OCI-M1 (cell line): ENCODE measurements around the gene NLRP6.
"Not testable (repeated sequence)": the region's sequence is repeated elsewhere in the genome, so short reads cannot be mapped to it uniquely, and the experiment has no call there.

Experiments
- DNase-seq: peaks from one replicate; lab custom pipeline; 2025; lab: John Stamatoyannopoulos, UW

The NLRP6 gene

DNA sequence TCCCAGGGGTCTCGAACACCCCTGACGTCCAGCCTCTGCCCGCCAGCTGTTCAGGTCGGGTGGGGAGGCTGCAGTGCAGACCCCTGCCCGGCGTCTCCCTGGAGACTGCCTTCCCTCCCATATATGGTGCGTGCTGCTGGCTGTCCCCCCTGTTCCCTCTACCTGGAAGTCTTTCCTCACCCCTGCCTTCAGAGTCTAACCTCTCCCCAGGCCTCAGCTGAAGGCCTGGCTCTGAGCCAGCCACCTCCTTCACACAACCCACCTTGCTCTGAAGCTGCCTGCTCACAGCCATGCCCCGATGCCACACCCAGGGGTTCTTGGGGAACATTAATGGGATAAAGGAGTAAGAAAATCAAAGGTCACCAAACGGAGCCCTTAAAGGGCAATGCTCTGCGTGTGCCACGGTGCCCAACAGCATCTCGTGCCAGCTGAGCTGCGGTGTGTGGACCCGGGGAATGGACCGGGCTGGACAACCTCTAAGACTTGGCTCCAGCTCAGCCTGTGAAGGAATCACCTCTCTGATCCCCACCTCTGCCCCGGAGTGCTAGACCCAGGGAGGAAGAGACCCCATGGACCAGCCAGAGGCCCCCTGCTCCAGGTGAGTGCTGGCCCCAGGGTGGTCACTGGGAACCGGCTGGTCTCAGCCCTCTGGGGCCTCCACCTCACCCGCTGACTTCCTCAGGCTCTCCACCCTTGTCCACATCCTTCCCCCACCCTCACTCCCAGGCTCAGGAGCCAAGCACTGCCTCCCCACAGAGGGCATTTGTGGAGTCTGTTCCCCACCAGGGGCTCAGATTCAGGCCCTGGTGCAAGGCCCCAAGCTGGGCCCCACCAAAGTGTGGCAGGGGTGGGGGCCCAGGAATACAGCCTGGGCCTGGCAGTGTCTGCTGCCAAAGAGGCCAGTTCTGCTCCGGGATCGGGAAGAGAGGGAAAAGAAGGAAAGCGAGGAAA is at the start of gene NLRP6:
Gene NLRP6, plus strand, starts transcription at position 407 of the 951 bp plus-strand sequence. Its CDS starts 163 bp downstream, at position 570.
- DNase-seq, result no peak

DNA sequence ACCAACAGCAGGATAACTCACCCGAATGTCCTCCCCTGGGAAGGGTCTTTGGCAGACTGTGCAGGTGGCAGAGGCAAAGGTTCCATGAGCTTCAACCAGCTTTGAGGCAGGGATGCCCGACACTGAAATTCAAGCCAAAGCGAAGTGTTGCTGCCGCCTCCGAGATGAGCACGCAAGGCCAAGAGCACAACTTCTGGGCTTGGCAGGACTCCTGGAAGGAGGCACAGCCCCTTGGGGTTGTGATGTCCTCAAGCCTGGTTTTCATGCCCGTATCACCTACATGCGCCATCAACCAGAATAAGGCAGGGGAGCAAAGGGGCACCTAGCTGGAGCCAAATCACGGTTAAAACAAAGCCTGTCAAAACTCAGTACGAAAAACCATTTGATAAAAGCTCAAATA is 47.8 kb upstream of the NLRP6 start:
- DNase-seq, result no peak

DNA sequence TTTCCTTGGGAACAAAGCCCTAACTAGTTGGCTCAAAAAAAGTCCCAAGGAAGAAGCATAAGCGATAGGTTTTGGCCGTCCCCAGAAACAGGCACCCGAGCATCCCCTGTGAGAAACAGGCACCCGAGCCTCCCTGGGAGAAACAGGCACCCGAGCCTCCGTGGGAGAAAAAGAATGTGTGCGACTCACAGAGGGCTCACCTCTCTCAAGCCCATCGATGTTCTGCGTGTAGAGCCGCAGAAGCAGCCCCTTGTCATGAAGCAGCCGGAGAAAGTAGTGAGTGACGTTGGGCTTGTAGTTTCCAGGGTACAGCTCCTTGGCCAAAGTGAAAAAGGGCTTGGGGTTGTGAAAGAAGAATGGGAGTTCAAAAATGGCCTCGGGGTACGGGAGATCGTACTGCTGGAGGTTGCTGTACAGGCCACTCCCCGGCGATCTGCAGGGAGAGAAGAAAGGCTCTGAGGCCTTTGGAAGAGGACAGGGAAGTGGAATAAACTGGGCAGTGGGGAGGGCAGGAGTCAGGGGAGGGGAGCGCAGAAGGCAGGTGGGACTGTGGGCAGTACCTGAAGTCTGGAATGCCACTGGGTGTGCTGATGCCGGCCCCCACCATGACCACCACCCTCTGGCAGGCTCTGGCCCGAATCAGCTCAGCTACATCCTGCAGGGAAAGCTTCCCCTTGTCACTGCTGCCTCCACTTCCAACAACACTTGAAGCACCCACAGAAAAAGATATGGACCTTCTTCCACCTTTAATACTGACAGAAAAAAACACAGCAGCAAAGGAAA is 45.2 kb upstream of the NLRP6 start:
- no peak for DNase-seq

DNA sequence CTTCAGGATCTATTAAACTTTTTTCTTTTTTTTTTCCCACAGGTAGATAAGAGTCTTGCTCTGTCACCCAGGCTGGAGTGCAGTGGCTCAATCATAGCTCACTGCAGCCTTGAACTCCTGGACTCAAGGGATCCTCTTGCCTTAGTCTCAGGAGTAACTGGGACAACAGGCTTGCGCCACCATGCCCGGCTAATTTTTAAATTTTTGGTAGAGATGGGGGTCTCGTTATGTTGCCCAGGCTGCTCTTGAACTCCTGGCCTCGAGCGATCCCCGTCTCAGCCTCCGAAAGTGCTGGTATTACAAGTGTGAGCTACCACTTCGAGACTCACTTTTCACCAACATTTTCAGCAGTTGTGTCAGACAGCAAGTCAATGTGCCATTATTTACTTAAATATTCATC is 43.0 kb upstream of the NLRP6 start:
- DNase-seq, result no peak

DNA sequence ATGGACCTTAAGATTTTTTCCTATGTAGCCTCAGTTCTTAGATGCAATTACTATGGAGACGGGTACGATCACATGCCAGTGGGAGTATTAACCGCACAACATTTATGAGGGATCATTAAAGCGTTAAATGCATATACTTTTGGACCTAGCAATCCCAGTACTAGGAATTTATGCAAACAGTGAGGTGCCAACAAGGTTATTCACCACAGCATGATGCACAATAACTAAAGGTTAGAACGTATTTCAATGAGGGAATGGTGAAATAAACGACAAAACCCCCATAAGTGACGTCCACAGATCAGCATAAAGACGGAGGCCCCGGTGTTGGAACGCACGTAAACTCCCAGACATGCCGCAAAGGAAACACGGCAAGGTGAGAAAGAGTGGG is 42.6 kb upstream of the NLRP6 start:
- DNase-seq, result no peak

DNA sequence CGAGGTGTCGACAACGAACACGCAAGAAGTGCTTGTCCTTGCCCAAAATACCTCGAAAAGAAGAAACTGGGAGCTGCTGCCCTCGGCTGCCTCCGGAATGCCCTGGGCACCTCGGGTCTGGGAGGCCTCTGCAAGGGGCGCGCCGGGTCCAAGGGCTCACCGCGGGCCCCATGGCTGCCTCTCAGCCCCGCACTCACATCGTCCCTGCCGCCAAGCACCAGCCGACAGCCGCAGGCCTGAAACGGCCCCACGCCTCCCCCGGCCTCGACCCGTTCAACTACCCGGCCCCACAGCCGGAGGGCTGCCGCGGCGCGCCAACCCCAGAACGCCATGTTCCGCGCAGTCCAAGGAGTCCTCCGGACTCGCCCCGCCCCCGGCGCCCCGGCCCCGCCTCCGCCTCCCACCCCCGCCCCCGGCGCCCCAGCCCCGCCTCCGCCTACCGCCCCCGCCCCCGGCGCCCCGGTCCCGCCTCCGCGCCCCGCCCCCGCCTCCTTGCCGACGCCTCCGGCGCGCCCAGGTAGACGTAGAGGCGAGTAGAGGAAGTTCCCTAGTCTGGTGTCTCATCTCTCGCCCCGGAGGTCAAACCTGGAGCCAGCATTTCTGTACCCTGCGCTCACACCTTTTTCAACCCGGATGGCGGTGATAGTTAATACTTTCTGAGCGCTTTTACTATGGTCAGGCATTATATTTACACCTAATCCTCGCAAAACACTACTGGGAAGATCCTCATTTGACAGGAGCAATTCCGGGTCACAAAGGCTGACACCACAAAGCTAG is 42.0 kb upstream of the NLRP6 start, which contains the start of gene SIRT3:
Gene SIRT3, minus strand, starts transcription at position 346 of the 777 bp plus-strand sequence. Its CDS starts 14 bp downstream, at position 332.
- DNase-seq, result peak; percentile 93

DNA sequence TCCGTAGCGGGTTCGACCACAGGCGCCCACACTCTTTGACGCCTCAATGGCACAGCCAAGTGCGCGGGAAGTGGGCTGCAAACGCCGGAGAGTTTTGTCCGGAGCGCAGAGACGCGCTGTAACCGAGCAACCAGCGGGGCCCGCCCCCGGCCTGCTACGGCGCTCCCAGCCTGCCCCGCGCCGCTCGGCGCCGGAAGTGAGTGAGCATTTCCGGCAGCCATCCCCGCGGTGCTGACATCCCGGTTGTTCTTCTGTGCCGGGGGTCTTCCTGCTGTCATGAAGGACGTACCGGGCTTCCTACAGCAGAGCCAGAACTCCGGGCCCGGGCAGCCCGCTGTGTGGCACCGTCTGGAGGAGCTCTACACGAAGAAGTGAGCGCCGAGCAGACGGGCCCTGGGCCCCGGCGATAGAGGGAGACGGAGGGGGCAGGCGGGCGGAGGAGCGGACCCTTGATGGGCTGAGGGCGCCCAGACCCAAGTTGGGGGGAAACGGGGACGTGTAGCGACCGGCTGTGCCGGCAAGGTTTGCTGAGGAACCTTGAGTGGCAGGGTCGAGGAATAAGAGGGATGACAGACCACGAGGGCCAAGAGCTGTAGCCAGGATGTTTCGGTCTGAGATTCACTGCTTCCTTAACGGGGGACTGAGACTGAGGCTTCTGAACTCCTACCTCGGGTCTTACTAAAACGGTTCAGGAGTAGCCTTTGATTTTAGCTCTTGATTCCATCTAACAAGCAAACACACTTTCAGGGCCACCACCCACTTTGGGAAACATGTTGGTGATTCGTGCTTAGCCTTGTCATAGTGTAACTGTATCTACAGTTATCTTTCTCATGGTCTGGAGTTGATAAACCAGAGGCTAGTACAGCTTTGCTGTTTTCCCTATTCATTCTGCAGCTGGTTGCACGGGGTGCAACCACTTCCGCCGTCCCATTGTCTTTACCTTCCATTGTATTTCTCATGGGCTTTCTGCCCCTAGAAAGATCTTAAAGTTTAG is 41.1 kb upstream of the NLRP6 start, which contains the start of gene PSMD13:
Gene PSMD13, plus strand, starts transcription at position 203 of the 994 bp plus-strand sequence. Its CDS starts 74 bp downstream, at position 277.
- DNase-seq, result peak; percentile 93

DNA sequence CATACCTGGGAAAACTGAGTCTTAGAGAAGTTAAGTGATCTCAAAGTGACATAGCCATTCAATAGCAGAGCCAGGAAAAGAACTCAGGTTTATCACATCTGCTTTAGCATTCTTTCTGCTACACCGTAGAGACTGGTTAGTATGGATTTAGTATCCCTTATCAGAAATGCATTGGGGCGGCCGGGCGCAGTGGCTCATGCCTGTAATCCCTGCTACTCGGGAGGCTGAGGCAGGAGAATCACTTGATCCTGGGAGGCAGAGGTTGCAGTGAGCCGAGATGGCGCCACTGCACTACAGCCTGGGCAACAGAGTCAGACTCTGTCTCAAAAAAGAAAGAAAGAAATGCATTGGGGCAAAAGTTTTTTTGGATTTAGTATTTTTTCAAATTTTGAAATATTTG is 39.9 kb upstream of the NLRP6 start:
- not testable (repeated sequence) for DNase-seq

DNA sequence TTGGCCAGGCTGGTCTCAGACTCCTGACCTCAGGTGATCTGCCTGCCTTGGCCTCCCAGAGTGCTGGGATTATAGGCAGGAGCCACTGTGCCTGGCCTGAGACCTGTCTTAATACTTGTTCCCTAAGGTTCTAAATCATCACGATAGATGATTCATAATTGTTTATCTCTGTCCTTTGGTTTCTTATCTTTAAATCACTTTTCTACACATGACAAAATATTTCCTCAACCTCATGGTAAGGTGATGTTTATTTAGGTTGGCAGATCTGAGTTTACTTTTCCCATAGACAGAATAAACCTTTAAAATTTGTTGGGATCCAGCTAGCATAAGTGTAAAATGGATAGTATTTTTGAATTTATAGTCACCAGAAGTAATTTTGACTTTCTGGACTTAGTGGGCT is 37.9 kb upstream of the NLRP6 start:
- DNase-seq, result no peak

DNA sequence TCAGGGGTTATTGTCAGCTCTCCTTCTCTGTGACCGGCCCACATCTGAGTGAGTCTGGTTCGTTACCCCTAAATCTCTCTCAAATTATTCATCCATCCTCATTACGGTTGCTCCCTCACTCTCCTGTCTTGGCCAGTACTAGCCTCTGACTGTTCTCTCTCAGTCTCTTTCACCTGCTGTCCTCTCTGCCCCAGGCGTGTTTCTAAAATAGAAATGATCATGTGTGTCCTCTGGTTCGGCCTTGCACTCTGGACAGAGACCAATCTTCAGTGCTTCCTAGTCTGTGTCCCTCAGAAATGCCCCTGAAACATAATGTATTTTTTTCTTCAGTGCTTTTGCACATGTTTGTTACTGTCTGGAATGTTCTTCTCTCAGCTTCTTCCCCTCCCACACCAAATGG is 36.6 kb upstream of the NLRP6 start:
- no peak for DNase-seq

DNA sequence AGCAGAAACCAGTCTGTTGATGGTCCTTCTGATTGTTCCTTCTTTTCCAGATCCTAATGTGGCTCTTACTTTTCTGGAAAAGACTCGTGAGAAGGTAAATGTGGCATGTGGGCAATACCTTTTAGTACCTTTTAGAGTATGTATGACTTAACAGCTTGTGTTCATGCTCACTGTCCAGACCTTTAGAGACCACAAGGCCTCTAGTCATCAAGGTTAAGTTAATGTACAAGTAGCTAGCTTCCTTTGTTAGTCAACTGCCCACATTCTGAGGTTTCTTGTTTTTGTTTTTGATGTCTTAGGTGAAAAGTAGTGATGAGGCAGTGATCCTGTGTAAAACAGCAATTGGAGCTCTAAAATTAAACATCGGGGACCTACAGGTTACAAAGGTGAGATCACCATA is 33.8 kb upstream of the NLRP6 start:
- DNase-seq, result no peak

DNA sequence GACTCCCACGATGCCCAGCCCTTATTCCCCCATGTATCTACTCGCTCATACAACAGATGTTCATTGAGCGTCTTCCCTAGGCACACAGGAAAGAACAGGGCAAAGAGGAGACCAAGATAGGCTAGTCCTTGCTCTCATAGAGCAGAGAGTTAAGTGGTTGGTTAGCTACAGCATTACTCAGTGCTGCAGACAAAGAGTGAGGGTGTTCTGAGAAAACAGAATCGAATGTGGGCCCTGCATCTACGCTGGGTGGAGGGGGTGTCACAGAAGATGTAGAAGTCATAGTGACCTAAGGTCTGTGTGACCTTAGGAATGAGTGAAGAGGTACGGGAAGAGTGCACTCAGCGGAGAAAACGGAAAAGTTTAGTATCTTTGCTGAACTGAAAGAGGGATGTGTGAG is 29.1 kb upstream of the NLRP6 start:
- DNase-seq, result no peak

DNA sequence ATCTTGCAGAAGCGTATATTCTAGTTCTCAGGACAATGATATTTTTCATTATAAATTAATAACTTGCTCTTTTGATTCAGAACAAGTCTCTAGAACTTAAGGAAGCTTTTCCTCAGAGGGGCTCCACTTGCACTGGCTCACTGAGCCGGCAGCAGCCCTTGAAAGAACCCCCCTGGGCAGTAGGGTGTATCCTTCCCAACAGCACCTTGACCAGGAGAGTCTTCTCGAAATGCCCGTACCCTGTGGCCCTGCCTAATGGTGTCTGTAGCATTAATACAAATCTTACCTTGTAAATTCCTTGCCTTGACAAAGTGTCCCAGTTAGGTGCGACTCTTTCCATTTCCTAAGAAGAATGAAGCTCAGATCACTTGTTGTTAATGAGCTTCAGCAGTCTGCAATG is 27.9 kb upstream of the NLRP6 start:
- DNase-seq, result no peak

DNA sequence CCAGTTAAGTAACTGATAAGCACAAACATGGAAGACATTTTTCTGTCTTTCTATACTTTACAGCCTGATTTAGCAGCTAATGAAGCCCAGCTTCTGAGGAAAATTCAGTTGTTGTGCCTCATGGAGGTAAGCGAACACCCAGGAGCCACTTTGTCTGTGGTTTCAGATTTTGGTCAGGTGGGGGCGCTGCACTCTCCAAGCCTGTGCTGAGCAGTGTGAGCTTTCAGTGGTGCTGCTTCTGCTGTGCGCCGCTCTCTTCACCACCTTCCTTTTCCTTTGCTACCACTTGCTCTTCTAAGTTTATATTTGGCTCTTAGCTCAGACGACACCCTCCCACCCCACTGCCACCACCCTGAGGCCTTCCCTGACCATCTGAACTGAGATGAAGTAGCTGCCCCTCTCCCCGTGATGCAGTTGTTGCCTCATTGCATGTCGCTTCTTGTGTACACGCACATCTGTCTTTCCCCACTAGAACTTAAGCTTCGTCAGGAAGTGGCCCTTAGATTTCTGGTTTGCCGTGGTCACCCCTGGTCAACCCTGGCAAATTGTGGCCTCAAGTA is 27.4 kb upstream of the NLRP6 start:
- DNase-seq, result peak; percentile 72

DNA sequence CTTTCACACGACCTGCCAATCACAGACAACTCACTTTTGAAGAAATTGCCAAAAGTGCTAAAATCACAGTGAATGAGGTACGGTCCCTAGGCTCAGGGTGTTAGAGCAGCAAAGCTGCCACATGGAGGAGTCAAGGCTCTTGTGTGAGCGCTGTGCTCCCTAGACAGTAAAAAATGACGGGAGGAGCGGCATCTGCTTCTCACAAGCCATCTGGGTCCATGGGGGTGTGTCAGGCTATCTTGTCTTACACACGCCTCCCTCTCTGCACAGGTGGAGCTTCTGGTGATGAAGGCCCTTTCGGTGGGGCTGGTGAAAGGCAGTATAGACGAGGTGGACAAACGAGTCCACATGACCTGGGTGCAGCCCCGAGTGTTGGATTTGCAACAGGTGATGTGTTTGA is 26.7 kb upstream of the NLRP6 start:
- DNase-seq, result no peak

DNA sequence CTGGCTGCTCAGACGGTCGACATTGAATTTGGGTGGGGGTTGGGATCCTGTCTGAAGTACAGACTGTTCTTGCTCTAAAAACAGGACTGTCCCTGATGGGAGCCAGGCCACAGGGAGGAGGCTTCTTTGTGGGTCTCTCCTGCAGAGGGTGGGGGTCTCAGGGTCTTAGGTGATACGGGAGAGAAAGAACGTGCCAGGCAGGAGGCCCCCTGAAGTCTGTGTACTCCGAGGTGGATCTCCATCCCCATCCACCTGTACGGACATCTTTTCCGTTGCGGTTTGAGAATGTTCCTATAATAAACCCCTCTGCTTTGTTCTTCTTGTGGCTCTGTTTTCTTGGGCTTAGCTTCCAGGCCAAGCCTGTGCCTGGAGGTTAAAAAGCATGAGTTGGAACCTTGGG is 25.5 kb upstream of the NLRP6 start:
- no peak for DNase-seq

DNA sequence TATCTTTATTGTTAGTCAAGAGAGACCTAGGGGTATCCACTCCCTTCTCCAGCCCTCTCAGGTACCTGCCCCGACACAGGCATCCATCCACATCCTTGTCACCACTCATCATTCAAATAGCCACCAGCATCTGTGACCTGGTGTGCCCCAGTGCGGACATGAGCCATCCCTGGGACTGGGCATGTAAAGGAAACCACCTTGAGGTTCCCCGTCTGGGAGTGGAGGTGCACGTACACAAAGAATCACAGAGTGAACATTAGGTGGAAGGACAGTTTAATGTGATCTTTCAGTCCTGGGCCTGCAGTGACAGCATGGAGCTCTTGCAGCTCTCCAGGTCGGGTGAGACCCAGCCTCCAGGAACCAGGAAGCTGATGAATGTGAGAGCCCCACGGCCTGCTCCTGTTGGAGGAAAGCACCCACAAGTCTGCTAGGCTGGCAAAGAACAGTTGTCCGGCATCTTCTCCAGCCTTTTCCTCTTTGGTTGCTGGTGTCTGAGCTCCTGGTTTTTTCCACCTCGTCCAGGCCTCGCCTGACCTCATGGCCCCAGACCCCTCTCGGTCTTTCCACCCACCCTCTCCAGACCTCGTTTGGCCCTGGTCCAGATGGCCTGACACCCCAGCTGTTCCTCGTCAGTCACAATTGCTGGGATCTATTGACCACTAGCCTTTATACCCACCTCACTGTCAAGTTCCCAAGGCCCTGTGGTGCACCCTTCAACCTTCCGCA is 24.9 kb upstream of the NLRP6 start:
- DNase-seq, result no peak

DNA sequence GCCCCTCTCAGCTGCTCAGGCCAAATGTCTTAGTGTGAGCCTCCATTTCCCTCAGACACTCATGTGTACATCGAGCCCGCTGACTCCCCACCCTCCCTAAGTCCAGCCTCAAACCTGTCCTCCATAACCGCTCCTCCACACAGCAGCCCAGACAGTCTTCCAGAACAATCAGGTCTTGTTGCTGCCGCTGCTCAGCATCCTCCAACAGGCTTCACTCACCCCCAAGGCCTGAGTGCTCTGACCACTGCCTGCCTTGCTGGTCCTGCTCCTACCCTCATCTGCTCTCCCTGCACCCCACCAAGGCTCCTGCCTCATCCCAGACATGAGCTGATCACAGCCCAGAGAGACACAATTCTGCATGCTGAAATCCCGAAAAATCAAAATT is 24.3 kb upstream of the NLRP6 start:
- DNase-seq, result no peak

DNA sequence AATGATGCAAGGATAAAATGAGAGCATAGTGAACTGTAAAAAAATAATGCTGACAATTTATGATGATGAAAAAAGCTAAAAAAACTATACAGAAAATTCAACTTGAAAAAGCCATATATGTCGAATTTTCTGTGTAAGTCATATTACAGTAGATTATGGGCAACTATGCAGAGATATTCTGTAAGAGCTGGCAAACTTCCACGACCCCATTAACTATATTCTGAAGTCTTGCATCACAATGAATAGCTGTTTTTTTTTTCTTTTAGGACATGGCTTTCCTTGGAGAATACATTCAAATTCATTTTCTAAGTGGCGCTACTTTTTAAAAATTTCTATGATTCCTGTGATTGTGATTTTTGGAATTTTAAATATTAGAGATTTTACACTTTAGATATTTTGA is 23.0 kb upstream of the NLRP6 start:
- DNase-seq, result peak; percentile 30

DNA sequence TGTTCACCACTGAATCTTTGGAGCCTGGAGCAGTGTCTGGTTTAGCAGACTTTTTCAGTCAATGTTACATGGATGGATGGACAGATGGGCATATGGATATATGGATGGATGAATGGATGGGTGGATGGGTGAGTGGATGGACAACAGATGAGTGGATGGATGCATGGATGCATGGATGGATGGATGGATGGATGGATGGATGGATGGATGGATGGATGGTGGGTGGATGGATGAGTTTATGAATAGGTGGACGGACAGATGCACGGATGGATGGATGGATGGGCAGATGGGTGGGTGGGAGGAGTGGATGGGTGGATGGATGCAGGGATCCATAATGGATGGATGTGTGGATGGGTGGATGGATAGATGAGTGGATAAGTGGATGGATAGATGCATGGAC is 22.4 kb upstream of the NLRP6 start:
- no peak for DNase-seq
